ENCODE measurements around the gene SPTB.
"Not testable (repeated sequence)": the region's sequence is repeated elsewhere in the genome, so short reads cannot be mapped to it uniquely, and the experiment has no call there.

The SPTB gene

GRCh38 chr14:64879635-64880220 lies at the start of gene SPTB:
Gene SPTB, minus strand, starts transcription at chr14:64879907. Its CDS starts 56,813 bp downstream, at chr14:64823094.
- DNase-seq (ENCODE audit: low spot score), result peak; percentile 71

- DNase-seq (ENCODE audit: low spot score), result no peak
These were observed 49.3 kb upstream of the SPTB start for GRCh38 chr14:64929014-64929359.

- DNase-seq (ENCODE audit: low spot score), result no peak
These were observed 48.7 kb upstream of the SPTB start for GRCh38 chr14:64928239-64929013.

- no peak for DNase-seq (ENCODE audit: low spot score)
These were observed 47.3 kb upstream of the SPTB start for GRCh38 chr14:64927031-64927430.

- no peak for DNase-seq (ENCODE audit: low spot score)
These were observed 46.8 kb upstream of the SPTB start for GRCh38 chr14:64926398-64926995.

GRCh38 chr14:64923015-64923414 lies 43.3 kb upstream of the SPTB start:
- no peak for DNase-seq (ENCODE audit: low spot score)

GRCh38 chr14:64920465-64920864 lies 40.8 kb upstream of the SPTB start:
- no peak for DNase-seq (ENCODE audit: low spot score)

- DNase-seq (ENCODE audit: low spot score), result no peak
These were observed 39.9 kb upstream of the SPTB start for GRCh38 chr14:64919618-64920017.

- no peak for DNase-seq (ENCODE audit: low spot score)
These were observed 39.5 kb upstream of the SPTB start for GRCh38 chr14:64919215-64919614.

- DNase-seq (ENCODE audit: low spot score), result no peak
These were observed 38.5 kb upstream of the SPTB start for GRCh38 chr14:64918216-64918615.

GRCh38 chr14:64915797-64916196 lies 36.1 kb upstream of the SPTB start:
- no peak for DNase-seq (ENCODE audit: low spot score)

GRCh38 chr14:64915029-64915424 lies 35.3 kb upstream of the SPTB start:
- DNase-seq (ENCODE audit: low spot score), result no peak

GRCh38 chr14:64914237-64915028 lies 34.7 kb upstream of the SPTB start, which contains the start of gene CHURC1:
Gene CHURC1, plus strand, starts transcription at chr14:64914455. Its CDS starts 41 bp downstream, at chr14:64914496.
- peak; percentile 99 for DNase-seq (ENCODE audit: low spot score)

GRCh38 chr14:64913477-64913876 lies 33.8 kb upstream of the SPTB start:
- DNase-seq (ENCODE audit: low spot score), result not testable (repeated sequence)

- DNase-seq (ENCODE audit: low spot score), result no peak
These were observed 32.6 kb upstream of the SPTB start for GRCh38 chr14:64912261-64912660.

GRCh38 chr14:64910847-64911495 lies 31.3 kb upstream of the SPTB start:
- DNase-seq (ENCODE audit: low spot score), result peak; percentile 42

GRCh38 chr14:64906022-64906421 lies 26.3 kb upstream of the SPTB start:
- DNase-seq (ENCODE audit: low spot score), result no peak

GRCh38 chr14:64899958-64900357 lies 20.3 kb upstream of the SPTB start:
- no peak for DNase-seq (ENCODE audit: low spot score)

- DNase-seq (ENCODE audit: low spot score), result peak; percentile 61
These were observed 12.2 kb upstream of the SPTB start for GRCh38 chr14:64891839-64892375.

GRCh38 chr14:64891173-64891838 lies 11.6 kb upstream of the SPTB start:
- DNase-seq (ENCODE audit: low spot score), result no peak

GRCh38 chr14:64889352-64889751 lies 9.6 kb upstream of the SPTB start:
- DNase-seq (ENCODE audit: low spot score), result no peak
